Epithelial cell of esophagus (primary cell): ENCODE results near the gene DPY19L1.
"Not testable (repeated sequence)": the region's sequence is repeated elsewhere in the genome, so short reads cannot be mapped to it uniquely, and the experiment has no call there.

ENCODE experiments used
- DNase-seq: peaks from one replicate; pipeline ENCODE4 v3.0.0; 2010; ENCODE audit warnings: low read depth
- H3K4me3 ChIP-seq: 2 replicates; pipeline ENCODE4 v1.5.1; 2011; ENCODE audit warnings: mild to moderate bottlenecking, low read length, control low read depth
- TF ChIP-seq, protein P1 (sequence below): IDR thresholded peaks from 2 replicates; pipeline ENCODE4 v1.5.1; 2011; ENCODE audit warnings: low read depth, mild to moderate bottlenecking, low read length, control low read depth, inconsistent platforms; ENCODE audit not compliant: insufficient read depth; ENCODE audit errors: missing control alignments

DPY19L1 gene

DNA sequence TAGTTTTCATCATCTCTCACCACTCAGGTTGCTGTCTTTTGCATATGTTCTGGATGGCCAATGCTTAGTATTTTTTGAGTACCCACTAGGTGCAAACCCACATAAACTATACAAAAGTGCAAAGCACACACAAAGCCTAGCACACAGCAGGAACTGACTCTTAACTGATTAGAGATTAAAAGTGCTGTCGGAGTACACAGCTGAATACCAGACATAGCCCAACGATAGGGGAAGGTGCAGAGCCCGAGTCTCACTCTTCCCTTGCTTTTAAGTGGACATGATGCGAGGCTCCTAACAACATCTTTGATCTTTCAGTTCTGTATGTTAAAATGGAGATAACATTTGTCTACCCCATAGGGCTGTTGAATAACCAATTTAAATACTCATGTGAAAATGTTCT, 90.8 kb downstream of the DPY19L1 start:
- no peak overlapping the region for H3K4me3 ChIP-seq
- TF ChIP-seq, protein P1, sequence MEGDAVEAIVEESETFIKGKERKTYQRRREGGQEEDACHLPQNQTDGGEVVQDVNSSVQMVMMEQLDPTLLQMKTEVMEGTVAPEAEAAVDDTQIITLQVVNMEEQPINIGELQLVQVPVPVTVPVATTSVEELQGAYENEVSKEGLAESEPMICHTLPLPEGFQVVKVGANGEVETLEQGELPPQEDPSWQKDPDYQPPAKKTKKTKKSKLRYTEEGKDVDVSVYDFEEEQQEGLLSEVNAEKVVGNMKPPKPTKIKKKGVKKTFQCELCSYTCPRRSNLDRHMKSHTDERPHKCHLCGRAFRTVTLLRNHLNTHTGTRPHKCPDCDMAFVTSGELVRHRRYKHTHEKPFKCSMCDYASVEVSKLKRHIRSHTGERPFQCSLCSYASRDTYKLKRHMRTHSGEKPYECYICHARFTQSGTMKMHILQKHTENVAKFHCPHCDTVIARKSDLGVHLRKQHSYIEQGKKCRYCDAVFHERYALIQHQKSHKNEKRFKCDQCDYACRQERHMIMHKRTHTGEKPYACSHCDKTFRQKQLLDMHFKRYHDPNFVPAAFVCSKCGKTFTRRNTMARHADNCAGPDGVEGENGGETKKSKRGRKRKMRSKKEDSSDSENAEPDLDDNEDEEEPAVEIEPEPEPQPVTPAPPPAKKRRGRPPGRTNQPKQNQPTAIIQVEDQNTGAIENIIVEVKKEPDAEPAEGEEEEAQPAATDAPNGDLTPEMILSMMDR: no peak
- no peak for DNase-seq

DNA sequence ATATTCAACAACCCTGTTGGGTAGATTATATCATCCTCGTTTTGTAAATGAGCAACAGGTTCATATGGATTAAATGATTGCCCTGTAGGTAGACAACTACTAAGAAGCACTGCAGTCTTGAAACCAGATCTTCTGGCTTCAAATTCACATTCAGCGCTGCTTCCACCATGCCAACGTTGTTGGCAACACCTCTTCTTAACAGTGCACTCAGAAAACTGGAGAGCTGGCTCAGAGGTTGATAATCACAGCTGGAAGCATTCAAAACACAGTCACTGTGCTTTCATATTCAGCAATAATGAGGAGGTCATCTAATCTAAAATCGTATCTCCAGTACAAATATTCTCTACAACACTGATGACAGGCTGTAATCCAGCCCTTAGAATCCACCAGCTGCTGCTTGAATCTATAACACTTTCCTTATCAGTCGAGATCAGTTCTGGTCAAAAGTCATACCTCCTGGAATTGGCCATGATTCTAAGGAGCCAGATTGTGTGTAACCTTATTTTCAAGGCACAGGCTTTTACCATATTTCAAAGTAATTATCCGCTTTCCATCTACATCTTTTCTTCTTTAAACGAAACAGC, 91.3 kb downstream of the DPY19L1 start:
- DNase-seq, H3K4me3 ChIP-seq: not testable (repeated sequence)

DNA sequence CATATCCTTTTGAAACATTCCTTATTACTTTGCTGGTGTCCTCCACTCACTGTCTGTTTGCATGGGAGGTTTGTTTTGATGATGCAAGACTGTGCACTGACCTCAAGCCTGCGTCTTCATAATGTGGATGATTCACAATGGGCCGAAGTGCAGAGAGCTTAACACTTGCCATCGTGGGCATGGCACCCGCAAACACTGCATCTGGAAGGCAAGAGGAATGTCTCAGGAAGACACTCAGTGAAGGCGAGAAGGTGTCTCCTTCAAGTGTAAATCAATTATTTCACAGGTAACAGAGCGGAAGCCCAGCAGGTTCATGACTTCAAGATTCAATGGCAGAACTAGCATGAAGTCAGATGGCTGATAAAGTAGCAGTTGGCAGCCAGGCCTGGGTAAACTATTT, 98.1 kb downstream of the DPY19L1 start:
- TF ChIP-seq, protein P1: no peak
- peak; percentile 37 for DNase-seq
- no peak overlapping the region for H3K4me3 ChIP-seq

DNA sequence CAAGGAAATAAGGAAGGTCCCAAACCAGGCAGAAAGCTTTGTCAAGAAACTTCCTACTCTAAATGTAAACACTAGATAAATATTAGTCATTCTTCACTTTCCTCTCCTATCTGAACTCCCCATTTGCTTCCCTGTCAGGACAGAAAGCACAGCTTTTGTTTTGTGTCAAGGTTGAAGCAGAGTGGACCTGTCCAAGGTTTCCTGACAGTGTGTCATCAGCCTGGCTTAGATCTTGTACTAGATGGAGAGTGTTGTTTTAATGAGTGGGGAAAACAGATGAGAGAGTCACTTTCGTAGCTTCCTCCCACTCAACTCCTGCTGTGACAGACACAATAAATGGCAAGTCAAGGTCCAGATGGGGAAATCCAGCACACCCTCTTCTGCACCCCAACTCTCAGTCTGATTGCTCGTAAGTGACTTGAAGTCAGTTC, 101.5 kb downstream of the DPY19L1 start:
- not testable (repeated sequence) for DNase-seq

DNA sequence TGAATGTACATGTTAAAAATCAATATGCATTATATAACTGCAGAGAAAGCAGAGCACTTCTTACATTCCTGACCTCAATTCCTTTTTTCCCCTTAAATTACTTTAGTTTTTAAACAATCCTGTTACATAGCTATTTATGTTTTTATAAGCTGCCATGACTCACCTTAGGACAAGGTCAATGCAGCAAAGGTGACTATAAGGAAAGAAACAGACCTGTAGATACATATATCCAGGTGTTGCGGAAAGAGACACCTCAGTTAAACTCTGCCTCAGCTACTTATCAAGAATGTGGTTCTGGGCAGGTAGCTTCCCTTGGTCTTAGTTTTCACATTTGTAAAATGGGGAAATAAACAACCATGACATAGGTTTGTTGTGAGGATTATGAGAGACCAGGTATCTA, 105.5 kb downstream of the DPY19L1 start:
- TF ChIP-seq, protein P1: no peak
- no peak overlapping the region for H3K4me3 ChIP-seq
- no peak for DNase-seq

More for the DNA sequence above, 101.5 kb downstream of the DPY19L1 start:
- not testable (repeated sequence) for H3K4me3 ChIP-seq

DNA sequence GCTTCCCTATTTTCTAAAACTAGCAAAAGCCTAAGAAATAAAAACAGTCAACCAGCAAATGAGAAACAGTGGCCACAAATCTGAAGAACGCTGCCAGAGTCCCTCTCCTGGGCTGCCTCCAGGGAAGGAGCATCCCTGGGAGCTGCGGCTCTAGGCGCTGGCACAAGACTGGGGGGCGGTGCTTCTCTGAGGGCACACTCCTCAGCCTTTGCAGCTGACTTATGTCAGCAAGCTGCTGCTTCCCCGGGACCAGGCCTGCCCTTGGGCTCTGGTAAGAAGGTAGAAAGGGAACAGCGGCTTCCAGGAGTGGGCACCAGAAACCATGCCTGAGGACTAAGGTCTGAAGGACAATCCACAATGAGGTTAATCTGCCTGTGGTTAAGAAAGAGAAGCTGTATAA, 107.5 kb downstream of the DPY19L1 start:
- DNase-seq, H3K4me3 ChIP-seq: not testable (repeated sequence)

DNA sequence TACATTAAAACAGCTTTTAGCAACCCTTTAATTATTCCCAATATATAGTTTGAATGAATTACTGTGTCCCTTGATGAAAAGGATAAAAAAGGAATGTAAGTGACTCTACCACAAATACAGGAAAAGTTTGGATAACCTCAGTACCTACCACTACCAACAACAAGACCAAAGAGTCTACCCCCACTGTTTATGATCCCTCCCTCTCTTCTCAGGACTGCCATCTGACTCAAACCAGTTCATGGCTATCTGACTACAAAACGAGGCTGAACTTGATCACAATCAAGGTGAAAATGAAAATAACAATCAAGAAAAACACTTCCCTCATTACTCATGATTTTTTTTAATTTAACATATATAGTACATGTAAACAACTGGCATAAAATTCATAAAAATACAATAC, 108.7 kb downstream of the DPY19L1 start:
- H3K4me3 ChIP-seq: no peak overlapping the region
- DNase-seq: no peak
- TF ChIP-seq, protein P1: no peak

DNA sequence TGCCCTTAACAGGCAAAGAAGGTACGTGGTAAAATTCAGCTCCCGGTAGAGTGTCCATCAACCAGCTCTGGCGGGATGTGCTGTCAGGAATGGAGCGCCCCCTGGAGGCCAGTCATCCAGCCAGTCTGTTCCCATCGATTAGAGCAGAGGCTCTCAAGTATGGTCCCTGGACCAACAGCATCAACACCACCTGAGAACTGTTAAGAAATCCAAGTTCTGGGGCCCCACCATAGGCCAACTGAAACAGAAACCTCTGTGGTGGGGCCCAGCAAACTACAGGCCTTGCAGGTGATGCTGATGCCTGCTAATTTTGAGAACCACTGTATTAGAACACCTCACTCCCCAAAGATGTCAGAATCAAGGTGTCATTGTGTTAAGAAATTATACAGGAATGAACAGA, 109.2 kb downstream of the DPY19L1 start:
- no peak overlapping the region for H3K4me3 ChIP-seq
- DNase-seq: peak; percentile 64
- TF ChIP-seq, protein P1: peak; percentile 67

DNA sequence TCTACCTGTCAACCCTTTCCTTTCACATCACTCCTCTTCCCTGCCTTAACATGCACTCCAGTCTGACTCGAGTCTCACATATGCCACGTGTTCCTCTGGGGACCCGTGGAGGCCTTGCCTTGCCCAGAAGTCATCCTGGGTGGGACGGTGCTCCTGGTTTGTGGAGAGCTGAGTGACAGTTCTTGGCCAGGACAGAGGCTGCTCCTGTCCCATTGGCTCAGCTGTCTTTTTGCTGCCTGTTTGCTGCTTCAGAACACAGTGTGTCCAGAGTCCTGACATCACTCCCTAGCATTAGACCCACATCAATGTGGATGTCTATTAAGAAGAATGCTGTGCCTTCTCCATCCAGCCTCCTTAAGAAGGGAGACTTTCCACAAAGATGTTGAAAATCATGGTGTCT, 116.8 kb downstream of the DPY19L1 start:
- H3K4me3 ChIP-seq, DNase-seq: not testable (repeated sequence)

DNA sequence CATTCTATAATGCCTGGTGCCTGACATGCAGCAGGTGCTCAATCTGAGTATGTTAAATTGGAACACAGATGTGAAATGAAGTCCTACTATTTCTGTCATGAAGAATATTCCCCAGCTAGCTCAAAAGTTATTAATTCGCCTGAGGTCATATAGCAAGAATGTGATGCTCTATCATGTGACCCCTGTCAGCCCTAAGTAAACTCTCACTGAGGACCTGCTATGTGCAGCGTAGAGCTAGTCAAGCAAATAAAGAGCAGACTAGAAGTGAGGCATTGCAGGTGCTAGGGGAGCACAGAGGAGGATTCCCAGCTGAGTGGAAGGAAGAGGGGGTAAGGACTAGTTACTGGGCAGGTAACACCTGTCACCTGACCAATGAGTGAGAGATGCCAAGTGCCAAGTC, 118.2 kb downstream of the DPY19L1 start:
- H3K4me3 ChIP-seq, DNase-seq: not testable (repeated sequence)

DNA sequence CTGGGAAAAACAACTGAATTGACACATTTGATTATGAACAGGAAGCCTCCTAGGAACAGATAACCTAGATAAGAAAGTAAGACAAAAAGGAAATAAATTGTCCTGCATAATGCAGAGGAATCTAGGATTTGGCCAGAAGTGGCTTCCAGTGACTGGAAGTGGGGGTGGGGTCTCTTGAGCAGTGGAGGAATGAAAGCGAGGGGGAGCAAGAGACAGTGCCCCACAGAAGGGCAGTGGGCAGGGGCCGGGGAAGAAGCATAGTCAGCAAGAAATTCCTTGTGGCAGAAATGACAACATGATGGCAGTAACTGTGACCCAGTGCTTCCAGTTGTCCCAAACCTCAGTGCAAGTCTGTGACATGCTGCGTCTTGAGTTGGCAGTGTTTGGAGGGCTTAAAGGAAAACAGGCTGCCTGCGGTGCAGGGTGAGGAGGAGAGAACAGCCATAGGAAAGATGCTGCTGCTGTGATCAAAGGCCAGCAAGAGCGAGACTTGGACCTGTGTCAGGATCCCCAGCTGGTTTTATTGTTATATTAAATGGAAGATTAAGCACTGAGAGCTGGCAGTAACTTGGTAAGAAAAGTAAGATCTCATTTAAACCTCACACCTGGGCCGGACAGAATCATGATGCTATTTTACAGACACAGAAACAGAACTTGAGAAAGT, 119.0 kb downstream of the DPY19L1 start:
- not testable (repeated sequence) for DNase-seq, H3K4me3 ChIP-seq

DNA sequence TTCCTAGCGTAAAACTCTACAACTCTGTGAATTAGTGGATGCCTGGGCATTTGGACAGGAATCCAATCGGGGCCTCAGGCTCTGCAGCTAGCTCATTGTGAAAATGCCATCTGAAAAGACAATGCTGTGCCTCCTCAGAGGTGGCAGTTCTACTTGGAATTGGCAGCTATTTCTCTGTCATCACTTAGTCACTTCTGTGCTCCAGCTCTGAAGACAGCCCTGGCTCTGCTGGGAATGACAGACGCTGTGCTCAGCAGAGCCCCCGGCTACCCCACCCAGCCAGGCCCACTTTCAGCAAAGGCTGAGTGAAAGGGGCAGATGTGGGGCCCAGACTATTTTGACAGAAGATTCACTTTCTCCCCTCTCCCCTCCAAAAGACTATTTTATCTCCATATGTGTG, 119.8 kb downstream of the DPY19L1 start:
- not testable (repeated sequence) for DNase-seq, H3K4me3 ChIP-seq
